ENCODE measurements around the gene MFF.

Gene MFF

GRCh38 chr2:227370791-227371312 is 45.8 kb downstream of the MFF start:
- no peak overlapping the region for H3K4me3 ChIP-seq (replicated peaks; ENCODE audit: low read depth, low read length)
- DNase-seq (ENCODE audit: extremely low read depth, low read depth): no peak
- TF ChIP-seq CTCF (IDR thresholded peaks at IDR 0.05; ENCODE audit: low read depth, low read length, missing control alignments): no peak

GRCh38 chr2:227373389-227373788 is 48.3 kb downstream of the MFF start:
- TF ChIP-seq CTCF (IDR thresholded peaks at IDR 0.05; ENCODE audit: low read depth, low read length, missing control alignments): no peak
- H3K4me3 ChIP-seq (replicated peaks; ENCODE audit: low read depth, low read length): no peak overlapping the region
- DNase-seq (ENCODE audit: extremely low read depth, low read depth): no peak

- no peak overlapping the region for H3K4me3 ChIP-seq (replicated peaks; ENCODE audit: low read depth, low read length)
- no peak for DNase-seq (ENCODE audit: extremely low read depth, low read depth)
- TF ChIP-seq CTCF (IDR thresholded peaks at IDR 0.05; ENCODE audit: low read depth, low read length, missing control alignments): no peak
Observed at GRCh38 chr2:227374158-227374557, 49.1 kb downstream of the MFF start.

- no peak overlapping the region for H3K4me3 ChIP-seq (replicated peaks; ENCODE audit: low read depth, low read length)
- no peak for DNase-seq (ENCODE audit: extremely low read depth, low read depth)
- no peak for TF ChIP-seq CTCF (IDR thresholded peaks at IDR 0.05; ENCODE audit: low read depth, low read length, missing control alignments)
Observed at GRCh38 chr2:227376656-227377396, 51.8 kb downstream of the MFF start.

GRCh38 chr2:227377467-227378351 is 52.7 kb downstream of the MFF start:
- no peak overlapping the region for H3K4me3 ChIP-seq (replicated peaks; ENCODE audit: low read depth, low read length)
- TF ChIP-seq CTCF (IDR thresholded peaks at IDR 0.05; ENCODE audit: low read depth, low read length, missing control alignments): peak; percentile 7
- DNase-seq (ENCODE audit: extremely low read depth, low read depth): no peak

- H3K4me3 ChIP-seq (replicated peaks; ENCODE audit: low read depth, low read length): no peak overlapping the region
- no peak for DNase-seq (ENCODE audit: extremely low read depth, low read depth)
- TF ChIP-seq CTCF (IDR thresholded peaks at IDR 0.05; ENCODE audit: low read depth, low read length, missing control alignments): no peak
Observed at GRCh38 chr2:227378371-227378782, 53.3 kb downstream of the MFF start.

Measured in HFF-Myc (cell line).